Activated CD4-positive, CD25-positive, alpha-beta regulatory T cell treated with anti-CD3 and anti-CD28 coated beads, Interleukin-2, amount 50 U/mL, for 72 hours (primary cell): Measurements from ENCODE around the gene LDHB.
"Not testable (repeated sequence)": the region's sequence is repeated elsewhere in the genome, so short reads cannot be mapped to it uniquely, and the experiment has no call there.

Experiments
- DNase-seq: peaks from one replicate; pipeline ENCODE4 v3.0.0; 2021

Gene LDHB

GRCh38 chr12:21606175-21606574 lies 51.5 kb downstream of the LDHB start:
- no peak for DNase-seq

- DNase-seq, result no peak
These were observed 53.2 kb downstream of the LDHB start, which contains the start of gene GYS2 for GRCh38 chr12:21604245-21605101. Gene GYS2 (minus strand): TSS chr12:21604847. CDS start chr12:21604592, 255 bp downstream.

GRCh38 chr12:21602774-21603173 lies 54.9 kb downstream of the LDHB start:
- DNase-seq, result no peak

- DNase-seq, result no peak
These were observed 57.4 kb downstream of the LDHB start for GRCh38 chr12:21600196-21600595.

- no peak for DNase-seq
These were observed 58.3 kb downstream of the LDHB start for GRCh38 chr12:21599143-21599999.

GRCh38 chr12:21598651-21599050 lies 59.0 kb downstream of the LDHB start:
- no peak for DNase-seq

GRCh38 chr12:21595356-21595755 lies 62.3 kb downstream of the LDHB start:
- DNase-seq, result not testable (repeated sequence)

GRCh38 chr12:21585485-21585884 lies 72.2 kb downstream of the LDHB start:
- DNase-seq, result no peak
